ENCODE results near the gene FAM20B. TPM values are rescaled to one million over a fixed set of nuclear protein-coding genes. Genes with fewer than 3 reads are reported as not detected.
A peak's percentile ranks its signal among the peaks of the same experiment; 100 is the strongest.

The FAM20B gene
- total RNA-seq, 4 donors from 2014 or later = 58.8 to 78.3 (median 76.5) TPM

DNA sequence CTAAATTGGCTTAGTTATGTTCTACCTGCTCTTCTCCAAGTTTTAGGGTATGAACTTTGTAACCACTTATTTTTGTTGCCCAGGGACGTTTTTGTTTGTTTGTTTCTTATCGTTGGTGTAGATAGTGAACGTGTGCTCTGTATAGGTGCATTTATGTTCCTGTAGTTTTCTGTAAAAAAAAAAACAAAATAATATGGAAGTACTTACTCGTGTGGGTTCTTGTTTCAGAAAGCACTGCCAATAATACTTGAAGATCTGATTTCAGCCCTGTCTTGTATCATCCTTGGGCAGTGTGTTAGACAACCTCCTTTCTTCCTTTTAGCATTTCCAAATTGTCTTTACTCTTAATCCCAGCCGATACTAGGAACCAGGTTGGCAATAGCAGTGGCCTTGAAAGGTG lies 4.4 kb downstream of the FAM20B start:
- Histone ChIP-seq H3K4me3 (no peak overlapping the region), H3K36me3 (no peaks in the 10 kb centered on the region), H3K4me1 (peaks cover 7 to 88% (median 25%) of the 10 kb centered on the region in 3 donors), H3K27me3 (no peaks in the 10 kb centered on the region), H3K27ac (peak overlapping the region in 2 of 4 donors; percentile 1 to 8), H3K9me3 (no peaks in the 10 kb centered on the region)
- TF ChIP-seq POLR2AphosphoS5 (IDR thresholded peaks at IDR 0.05) = no peak
- ATAC-seq = no peak
- 47 to 68% methylated on average over 5 of the region's 5 CpGs for WGBS, 2 donors (ENCODE audit: low coverage in 1 of 2)

DNA sequence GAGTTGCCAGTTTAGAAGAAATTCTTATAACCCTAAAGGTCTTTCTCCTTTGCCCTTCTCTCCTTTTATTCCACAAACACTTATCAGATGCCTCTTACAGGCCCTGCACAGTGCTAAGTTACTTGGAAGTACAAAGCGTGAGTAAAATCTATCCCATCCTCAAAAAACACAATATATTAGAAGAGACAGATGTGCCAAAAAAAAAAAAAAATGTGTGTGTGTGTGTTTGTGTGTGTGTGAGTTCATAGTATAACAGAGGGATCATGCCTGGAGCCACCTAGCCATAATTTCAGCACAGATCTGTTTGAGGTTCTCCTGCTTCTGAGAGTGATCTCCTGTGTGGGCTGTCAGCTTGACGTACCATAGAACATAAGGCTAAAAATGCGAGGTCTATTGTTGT lies 5.0 kb downstream of the FAM20B start:
- TF ChIP-seq POLR2A (IDR thresholded peaks at IDR 0.05) (no peak), EP300 (IDR thresholded peaks at IDR 0.05) (no peak), POLR2AphosphoS5 (IDR thresholded peaks at IDR 0.05) (no peak)
- TF ChIP-seq, protein P1, sequence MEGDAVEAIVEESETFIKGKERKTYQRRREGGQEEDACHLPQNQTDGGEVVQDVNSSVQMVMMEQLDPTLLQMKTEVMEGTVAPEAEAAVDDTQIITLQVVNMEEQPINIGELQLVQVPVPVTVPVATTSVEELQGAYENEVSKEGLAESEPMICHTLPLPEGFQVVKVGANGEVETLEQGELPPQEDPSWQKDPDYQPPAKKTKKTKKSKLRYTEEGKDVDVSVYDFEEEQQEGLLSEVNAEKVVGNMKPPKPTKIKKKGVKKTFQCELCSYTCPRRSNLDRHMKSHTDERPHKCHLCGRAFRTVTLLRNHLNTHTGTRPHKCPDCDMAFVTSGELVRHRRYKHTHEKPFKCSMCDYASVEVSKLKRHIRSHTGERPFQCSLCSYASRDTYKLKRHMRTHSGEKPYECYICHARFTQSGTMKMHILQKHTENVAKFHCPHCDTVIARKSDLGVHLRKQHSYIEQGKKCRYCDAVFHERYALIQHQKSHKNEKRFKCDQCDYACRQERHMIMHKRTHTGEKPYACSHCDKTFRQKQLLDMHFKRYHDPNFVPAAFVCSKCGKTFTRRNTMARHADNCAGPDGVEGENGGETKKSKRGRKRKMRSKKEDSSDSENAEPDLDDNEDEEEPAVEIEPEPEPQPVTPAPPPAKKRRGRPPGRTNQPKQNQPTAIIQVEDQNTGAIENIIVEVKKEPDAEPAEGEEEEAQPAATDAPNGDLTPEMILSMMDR (IDR thresholded peaks at IDR 0.05) = no peak
- Histone ChIP-seq H3K36me3 (no peaks in the 10 kb centered on the region), H3K4me3 (no peak overlapping the region), H3K9me3 (no peaks in the 10 kb centered on the region), H3K27me3 (no peaks in the 10 kb centered on the region), H3K27ac (peak overlapping the region in 3 of 4 donors; percentile 0 to 48 (median 8)), H3K4me1 (peaks cover 7 to 91% (median 24%) of the 10 kb centered on the region in 3 donors)
- WGBS, 2 donors (ENCODE audit: low coverage in 1 of 2) = 64 to 75% methylated on average over 2 to 3 of the region's 3 CpGs
- no peak for ATAC-seq

DNA sequence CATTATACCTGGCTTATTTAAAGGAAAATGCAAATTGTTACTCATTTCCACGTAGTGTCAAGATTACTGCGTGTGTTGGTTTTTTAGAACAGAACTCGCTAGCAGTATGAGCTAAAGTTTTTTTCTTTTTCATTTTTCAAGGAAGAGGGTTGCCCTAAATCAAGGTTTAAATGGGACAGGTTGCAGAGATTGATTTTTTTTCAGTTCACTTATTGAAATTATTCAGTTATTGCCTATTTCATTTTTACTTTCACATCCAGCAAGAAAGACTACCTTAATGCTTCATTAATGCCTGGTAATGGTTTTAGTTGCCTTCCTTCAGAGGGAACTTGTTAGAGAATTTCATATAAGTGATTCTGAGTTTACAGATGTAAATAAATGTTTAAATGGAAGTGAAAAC lies 5.6 kb downstream of the FAM20B start:
- Histone ChIP-seq H3K27ac (peak overlapping the region in 3 of 4 donors; percentile 11 to 48 (median 11)), H3K36me3 (no peaks in the 10 kb centered on the region)
- no peak for ATAC-seq

DNA sequence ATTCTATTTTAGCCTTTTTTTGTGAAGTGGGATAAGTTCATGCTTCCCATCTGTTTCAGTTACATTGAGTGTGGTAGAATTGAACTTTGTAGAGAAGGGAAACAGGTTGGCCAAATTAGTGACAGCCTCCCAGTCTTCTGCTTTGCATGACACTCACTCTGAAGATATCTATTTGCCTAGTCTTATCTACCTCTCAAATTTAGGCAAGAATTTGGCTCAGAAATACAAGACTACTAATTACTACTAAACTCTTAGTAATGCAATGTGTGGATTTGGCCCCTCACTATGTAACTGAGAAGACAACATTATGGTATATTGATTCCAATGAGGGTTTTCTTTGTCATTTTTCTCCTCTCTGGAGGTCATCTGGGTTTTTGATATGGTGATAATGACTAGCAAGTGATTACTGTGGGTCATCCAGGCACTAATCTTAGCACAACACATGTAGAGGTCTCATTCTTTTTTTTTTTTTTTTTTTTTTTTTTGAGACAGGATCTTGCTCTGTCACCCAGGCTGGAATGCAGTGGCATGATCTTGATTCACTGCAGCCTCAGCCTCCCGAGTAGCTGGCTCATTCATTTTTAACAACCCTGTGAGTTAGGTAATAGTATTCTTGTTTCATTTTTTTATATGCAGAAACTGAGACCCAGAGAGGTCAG lies 6.3 kb downstream of the FAM20B start:
- Histone ChIP-seq H3K4me1 (peaks cover 7 to 99% (median 24%) of the 10 kb centered on the region in 3 donors), H3K36me3 (no peaks in the 10 kb centered on the region), H3K9me3 (no peaks in the 10 kb centered on the region), H3K27ac (peak overlapping the region in 3 of 4 donors; percentile 11 to 48 (median 11)), H3K27me3 (no peaks in the 10 kb centered on the region), H3K4me3 (no peak overlapping the region)
- no peak for ATAC-seq
- 0 to 14% methylated on average over 1 of the region's 1 CpG for WGBS, 2 donors (ENCODE audit: low coverage in 1 of 2)
- TF ChIP-seq POLR2A (IDR thresholded peaks at IDR 0.05) = no peak
- TF ChIP-seq, protein P1 (IDR thresholded peaks at IDR 0.05) = no peak
- TF ChIP-seq POLR2AphosphoS5 (IDR thresholded peaks at IDR 0.05) = no peak
- TF ChIP-seq EP300 (IDR thresholded peaks at IDR 0.05) = no peak

More for the DNA sequence above, 5.6 kb downstream of the FAM20B start:
- TF ChIP-seq, protein P1 (IDR thresholded peaks at IDR 0.05) = no peak
- no peak for TF ChIP-seq EP300 (IDR thresholded peaks at IDR 0.05)
- TF ChIP-seq POLR2AphosphoS5 (IDR thresholded peaks at IDR 0.05) = no peak
- no peak for TF ChIP-seq POLR2A (IDR thresholded peaks at IDR 0.05)
- Histone ChIP-seq H3K4me1 (peaks cover 7 to 96% (median 24%) of the 10 kb centered on the region in 3 donors), H3K9me3 (no peaks in the 10 kb centered on the region), H3K27me3 (no peaks in the 10 kb centered on the region), H3K4me3 (no peak overlapping the region)
- WGBS, 2 donors (ENCODE audit: low coverage in 1 of 2) = 80 to 82% methylated on average over 3 of the region's 3 CpGs

DNA sequence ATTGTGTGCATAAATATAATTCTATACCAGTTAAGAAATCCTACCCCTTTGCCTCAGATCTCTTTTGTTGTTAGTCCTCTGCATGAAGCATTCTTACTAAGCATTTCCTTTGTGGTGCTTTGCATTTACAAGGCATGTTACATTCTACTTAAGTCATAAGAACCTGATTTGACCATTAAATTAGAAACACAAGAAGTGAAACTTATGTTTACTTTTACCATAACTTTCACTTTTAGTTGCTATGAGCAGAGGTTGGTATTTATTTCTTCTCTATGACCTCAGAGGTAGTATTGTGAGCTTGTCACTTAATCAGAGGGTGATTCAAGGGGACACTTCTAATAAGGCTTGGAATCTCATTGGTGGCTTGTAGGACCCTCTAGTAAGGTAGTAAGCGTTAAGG lies 9.0 kb downstream of the FAM20B start:
- Histone ChIP-seq H3K4me1 (peaks cover 7 to 97% (median 17%) of the 10 kb centered on the region in 3 donors), H3K27ac (peak overlapping the region in 2 of 4 donors; percentile 18 to 65), H3K27me3 (no peaks in the 10 kb centered on the region), H3K4me3 (no peak overlapping the region), H3K9me3 (no peaks in the 10 kb centered on the region), H3K36me3 (no peaks in the 10 kb centered on the region)
- 88 to 100% methylated on average over 1 of the region's 1 CpG for WGBS, 2 donors (ENCODE audit: low coverage in 1 of 2)
- ATAC-seq = no peak
- TF ChIP-seq EP300 (IDR thresholded peaks at IDR 0.05) (no peak), POLR2AphosphoS5 (IDR thresholded peaks at IDR 0.05) (no peak), POLR2A (IDR thresholded peaks at IDR 0.05) (no peak)
- TF ChIP-seq, protein P1 (IDR thresholded peaks at IDR 0.05) = no peak
